D721Med (cell line): ENCODE results near the gene SPIN2A.
"Not testable (repeated sequence)": the region's sequence is repeated elsewhere in the genome, so short reads cannot be mapped to it uniquely, and the experiment has no call there.

Experiments
- DNase-seq: peaks from one replicate; pipeline ENCODE4 v3.0.0; 2011; ENCODE audit warnings: low spot score; ENCODE audit not compliant: insufficient read length
- FAIRE-seq: peaks from 2 replicates; lab custom pipeline; 2011; peaks lifted over from hg19 to GRCh38; lab: Jason Lieb, UNC
- TF ChIP-seq, protein P1 (sequence below): IDR thresholded peaks from 2 replicates; pipeline ENCODE4 v1.5.1; 2012; ENCODE audit warnings: mild to moderate bottlenecking, control low read depth; ENCODE audit not compliant: insufficient read depth; ENCODE audit errors: missing control alignments

SPIN2A gene

DNA sequence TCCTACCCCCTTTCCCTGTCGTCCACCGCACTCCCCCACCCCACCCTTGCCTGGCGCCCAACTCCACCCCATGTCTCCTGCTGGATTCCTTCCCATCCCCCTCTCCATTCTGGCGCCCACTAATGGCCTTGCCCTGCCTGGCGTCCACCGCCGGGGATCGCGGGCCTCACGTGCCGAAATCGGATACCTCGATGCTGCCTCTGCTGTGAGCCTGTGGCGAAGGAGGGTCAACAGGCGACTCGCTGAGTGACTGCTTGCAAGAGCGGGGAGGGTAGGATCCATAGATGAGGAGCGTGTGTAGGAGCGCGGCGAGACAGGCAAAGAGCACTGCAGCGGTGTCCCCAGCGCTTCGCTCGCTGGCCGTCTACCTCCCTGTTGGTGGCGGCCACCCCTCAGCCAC is at the start of gene SPIN2A:
Gene SPIN2A (minus strand): TSS at position 325 of the 400 bp plus-strand sequence. CDS start 800 bp downstream, outside the sequence.
- not testable (repeated sequence) for DNase-seq, FAIRE-seq

DNA sequence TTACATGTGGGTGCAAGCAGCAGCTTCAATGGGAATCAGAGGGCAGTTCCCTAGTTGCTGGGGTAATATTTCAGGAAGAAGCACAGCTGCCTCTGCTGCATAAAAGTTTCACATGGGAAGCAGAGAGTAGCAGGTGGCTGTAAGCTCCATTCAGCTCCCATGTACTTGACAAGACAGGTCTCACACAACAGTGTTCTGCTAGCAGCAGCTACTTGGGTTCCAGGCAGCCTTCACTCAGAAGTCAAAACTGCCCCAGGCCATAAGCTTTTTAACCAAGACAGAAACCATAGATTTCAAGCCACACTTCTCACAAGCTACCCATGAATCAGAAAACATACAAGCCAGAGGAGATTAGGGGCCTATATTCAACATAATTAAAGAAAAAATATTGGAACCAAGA is 41.4 kb upstream of the SPIN2A start:
- TF ChIP-seq, protein P1, sequence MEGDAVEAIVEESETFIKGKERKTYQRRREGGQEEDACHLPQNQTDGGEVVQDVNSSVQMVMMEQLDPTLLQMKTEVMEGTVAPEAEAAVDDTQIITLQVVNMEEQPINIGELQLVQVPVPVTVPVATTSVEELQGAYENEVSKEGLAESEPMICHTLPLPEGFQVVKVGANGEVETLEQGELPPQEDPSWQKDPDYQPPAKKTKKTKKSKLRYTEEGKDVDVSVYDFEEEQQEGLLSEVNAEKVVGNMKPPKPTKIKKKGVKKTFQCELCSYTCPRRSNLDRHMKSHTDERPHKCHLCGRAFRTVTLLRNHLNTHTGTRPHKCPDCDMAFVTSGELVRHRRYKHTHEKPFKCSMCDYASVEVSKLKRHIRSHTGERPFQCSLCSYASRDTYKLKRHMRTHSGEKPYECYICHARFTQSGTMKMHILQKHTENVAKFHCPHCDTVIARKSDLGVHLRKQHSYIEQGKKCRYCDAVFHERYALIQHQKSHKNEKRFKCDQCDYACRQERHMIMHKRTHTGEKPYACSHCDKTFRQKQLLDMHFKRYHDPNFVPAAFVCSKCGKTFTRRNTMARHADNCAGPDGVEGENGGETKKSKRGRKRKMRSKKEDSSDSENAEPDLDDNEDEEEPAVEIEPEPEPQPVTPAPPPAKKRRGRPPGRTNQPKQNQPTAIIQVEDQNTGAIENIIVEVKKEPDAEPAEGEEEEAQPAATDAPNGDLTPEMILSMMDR: no peak
- DNase-seq: no peak
- no peak for FAIRE-seq

DNA sequence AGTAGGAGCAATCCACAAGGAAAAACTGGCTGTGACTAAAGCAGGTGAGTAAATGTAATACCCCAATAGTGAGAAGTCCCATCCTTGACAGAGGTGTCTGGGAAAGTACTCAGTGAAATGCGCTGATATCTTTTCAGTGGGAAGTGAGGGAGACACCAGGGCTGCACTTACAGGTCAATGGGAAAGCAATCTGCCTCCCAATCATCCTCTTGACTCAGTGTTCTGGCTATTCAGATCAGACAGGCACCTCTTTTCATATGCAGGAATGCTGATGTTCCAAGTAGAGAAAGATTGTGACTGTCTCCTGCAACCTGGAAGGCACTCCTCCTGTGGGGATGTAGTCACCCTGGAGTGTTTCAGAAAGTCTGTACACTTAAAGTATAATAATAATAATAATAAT is 39.9 kb upstream of the SPIN2A start:
- DNase-seq (no peak), FAIRE-seq (no peak)
- TF ChIP-seq, protein P1: no peak

DNA sequence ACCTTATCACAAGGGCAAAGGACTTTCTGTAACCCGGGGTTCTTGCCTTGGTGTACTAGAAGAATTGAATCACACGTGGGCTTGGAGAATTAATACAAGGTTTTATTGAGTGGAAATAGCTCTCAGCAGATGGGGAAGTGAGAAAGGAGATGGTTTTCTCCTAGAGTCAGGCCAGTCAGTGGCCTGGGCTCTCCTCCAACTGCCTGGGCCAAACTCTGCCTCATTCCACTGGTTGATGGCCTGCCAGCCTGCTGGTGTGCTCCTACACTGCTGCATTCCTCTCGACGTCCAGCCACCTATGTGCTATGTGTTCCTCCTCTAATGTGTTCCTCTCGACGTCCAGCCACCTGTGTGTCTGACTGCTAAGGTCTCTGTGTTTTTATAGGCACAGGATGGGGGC is 35.3 kb upstream of the SPIN2A start:
- FAIRE-seq: no peak
- TF ChIP-seq, protein P1: no peak
- DNase-seq: no peak

DNA sequence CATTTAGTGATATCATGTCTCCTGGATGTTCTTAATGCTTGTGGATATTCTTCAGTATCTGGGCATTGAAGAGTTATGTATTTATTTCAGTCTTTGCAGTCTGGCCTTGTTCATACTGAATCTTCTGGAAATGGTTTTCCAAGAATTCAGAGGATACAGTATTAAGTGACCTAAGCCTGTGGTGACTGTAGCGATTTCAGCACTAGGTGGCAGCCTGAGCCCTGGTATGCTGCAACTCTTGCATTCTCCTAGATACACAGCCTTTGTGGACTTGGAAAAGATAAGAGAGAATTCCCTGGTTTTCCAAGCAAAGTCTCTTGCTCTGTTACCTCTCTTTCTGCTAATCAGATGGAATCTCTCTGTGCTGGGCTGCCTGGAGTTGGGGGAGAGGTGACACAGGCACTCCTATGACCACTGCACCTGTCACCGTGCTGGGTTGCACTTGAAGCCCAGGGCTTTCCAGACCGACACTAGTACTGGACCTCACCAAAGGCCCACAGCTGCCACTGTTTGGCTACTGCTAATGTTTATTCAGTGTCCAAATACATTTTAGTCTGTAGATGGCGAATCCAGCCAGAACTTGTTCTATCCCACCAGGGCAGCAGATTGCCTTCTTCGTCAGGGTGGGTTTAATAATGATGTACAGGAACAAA is 19.3 kb upstream of the SPIN2A start:
- TF ChIP-seq, protein P1: no peak
- DNase-seq: no peak
- no peak for FAIRE-seq

DNA sequence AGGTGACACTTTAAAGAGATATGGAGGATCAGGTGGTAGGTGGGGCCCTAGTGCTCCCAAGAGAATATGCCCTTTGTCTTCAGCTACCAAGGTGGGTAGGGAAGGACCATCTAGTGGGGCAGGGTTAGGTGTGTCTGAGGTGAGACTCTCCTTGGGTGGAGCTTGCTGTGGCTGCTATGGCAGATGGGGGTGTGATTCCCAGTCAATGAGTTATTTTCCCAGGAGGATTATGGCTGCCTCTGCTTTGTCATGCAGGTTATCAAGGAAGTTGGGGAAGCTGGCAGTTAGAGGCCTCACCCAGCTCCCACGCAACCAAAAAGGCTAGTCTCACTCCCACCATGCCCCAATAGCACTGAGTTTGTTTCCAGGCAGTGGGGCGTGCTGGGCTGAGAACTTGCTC is 18.0 kb upstream of the SPIN2A start:
- DNase-seq: no peak
- TF ChIP-seq, protein P1: no peak
- no peak for FAIRE-seq

DNA sequence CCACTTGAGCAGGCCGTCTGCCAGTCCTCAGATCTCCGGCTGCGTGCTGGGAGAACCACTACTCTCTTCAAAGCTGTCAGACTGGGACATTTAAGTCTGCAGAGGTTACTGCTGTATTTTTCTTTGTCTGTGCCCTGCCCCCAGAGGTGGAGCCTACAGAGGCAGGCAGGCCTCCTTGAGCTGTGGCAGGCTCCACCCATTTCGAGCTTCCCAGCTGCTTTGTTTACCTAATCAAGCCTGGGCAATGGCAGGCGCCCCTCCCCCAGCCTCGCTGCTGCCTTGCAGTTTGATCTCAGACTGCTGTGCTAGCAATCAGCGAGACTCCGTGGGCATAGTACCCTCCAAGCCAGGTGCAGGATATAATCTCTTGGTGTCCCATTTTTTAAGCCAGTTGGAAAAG is 15.0 kb upstream of the SPIN2A start:
- not testable (repeated sequence) for FAIRE-seq, DNase-seq

DNA sequence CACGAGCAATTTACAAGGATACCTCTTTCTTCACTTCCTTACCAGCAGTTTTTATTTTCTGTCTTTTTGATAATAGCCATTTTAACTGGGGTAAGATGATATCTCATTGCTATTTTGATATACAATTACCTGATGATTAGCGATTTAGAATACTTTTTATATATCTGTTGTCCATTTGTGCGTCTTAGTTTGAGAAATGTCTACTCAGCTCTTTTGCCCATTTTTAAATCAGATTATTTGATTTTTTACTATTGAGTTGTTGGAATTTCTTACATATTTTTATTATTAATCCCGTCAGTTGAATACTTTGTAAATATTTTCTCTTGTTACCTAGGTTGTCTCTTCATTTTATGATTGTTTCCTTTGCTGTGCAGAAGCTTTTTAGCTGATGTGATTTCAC is 1.5 kb upstream of the SPIN2A start:
- FAIRE-seq (no peak), DNase-seq (no peak)
- TF ChIP-seq, protein P1: no peak
